ENCODE results near the gene TNS1.
A peak's percentile ranks its signal among the peaks of the same experiment; 100 is the strongest.

The TNS1 gene

GRCh38 chr2:217802876-217803652, 199.7 kb downstream of the TNS1 start:
- no peak for DNase-seq

GRCh38 chr2:217802266-217802665, 200.5 kb downstream of the TNS1 start:
- no peak for DNase-seq

DNA sequence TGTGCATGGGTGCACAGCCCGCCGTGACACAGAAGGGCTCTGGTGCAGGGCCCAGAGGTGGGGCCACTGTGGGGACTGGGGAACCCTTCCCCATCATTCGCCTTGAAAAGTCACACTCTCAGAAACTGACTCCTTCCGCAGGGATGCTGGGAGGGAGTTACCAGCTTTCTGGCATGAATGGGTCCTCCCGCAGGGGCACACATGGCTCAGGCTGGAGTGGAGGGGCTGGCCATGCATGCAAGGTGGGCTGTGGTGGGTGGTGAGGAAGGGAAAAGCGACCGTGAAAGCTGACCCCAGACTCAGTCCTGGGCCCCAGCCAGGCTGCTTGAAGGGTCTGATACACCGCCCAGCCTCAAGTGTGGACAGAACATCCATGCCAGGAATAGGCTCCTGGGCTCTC, 201.1 kb downstream of the TNS1 start:
- DNase-seq: no peak

DNA sequence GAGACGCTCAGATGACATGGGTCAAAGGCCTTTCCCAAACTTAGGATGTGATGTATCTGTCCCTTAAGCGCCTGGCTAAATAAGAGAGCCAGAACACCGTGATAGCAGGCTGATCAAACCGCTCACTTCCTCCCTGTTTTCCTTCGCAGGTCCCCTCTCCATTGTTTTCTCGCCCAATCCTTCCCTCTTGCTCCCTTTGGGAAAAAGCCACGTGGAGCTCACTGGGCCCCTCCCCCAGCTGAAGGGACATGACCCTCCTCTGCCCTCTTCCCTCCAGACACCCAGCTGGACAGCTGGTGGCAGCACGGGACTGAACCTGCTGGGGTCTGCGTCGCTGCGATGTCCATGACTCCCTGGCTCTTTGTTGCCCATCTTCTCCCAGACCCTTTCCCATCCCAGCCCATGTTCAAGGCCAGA, 201.7 kb downstream of the TNS1 start:
- no peak for DNase-seq

DNA sequence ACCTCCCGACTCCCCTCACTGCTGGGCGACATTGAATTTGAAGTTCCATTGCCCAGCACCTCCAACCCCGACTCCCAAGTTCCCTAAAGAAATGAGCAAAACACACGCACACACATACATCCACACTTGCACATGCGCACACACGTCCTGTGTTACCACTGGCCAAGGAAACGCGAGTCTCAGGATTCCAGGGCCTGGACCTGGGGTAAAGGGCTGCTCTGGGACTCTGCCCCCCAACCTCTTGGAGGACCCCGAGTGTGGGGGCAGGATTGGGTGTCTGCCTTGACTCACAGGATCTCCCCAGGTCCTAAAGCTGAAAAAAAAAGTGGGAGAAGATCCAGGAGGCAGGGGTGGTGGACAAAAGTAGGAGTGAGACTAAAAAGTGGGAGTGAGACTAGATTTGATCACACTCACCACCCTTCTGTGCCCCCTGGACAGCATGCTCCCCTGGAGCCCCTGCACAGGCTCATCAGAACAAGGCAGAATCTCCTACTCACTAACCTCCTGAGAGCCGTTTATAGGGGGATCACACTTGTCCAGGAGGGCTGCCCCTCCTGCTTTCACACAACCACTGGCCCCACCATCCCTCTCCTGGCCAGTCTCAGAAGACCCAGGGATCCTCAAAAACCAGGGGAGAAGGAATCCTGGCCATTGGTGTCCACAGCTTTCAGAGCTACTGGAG, 202.2 kb downstream of the TNS1 start:
- DNase-seq: no peak

GRCh38 chr2:217799563-217800432, 203.0 kb downstream of the TNS1 start:
- DNase-seq: no peak

DNA sequence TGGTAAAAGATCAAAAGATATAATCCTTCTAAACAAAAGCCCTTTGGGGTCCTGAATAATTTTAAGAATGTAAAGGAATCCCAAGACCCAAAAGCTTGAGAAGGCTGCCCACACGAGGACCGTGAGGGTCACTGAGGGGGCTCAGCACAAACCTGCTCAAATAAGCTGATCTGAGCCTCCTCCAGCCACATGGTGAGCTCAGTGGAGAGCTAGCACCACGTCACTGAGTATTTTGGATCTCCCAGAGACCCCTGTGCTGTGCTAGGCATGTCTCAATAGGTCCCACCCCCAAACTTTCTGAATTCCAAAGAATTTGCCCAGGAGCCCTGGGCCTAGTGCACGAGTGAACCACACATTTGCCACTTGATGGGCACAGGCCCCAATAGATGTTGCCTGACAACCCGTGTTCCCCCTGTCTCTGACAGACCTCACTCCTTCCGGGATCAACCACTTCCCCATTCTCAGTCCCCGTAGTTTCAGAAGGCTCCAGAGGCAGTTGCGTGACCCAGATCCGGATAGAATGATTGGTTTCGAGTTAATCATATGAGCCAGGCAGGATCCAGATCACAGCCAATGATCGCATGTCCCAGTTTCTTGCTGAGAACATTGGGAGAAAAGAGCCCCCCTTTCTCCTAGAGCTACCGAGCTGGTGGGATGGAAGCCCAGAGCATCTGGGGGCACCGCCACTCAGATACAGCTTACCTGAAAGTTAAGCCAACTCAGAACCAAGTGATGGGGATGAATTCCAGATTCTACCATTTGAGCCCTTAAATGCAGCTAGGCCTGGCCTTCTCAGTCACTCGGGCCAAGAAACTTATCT, 203.8 kb downstream of the TNS1 start:
- DNase-seq: no peak

GRCh38 chr2:217798191-217798590, 204.6 kb downstream of the TNS1 start:
- no peak for DNase-seq

DNA sequence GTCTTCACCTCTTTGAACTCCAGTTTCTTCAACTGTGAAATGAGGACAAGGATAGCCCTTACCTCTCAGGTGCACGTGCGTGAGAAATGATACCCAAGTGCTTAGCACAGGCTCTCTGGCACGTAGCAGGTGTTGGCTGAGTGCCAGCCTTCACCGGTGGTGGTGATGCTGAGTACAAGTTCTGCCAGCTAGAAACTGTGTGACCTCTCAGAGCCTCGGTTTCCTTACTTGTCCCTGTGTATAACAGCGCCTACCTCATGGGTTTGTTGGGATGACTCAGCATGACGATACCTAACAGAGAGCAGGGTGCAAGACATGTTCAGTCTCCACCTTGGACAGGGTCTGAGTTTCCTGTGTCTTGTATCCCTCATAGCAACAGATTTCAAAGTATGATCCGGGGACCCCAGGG, 205.1 kb downstream of the TNS1 start:
- no peak for DNase-seq

- no peak for DNase-seq
Measured at GRCh38 chr2:217797165-217797564, 205.6 kb downstream of the TNS1 start.

GRCh38 chr2:217795706-217796465, 206.9 kb downstream of the TNS1 start:
- DNase-seq: no peak

GRCh38 chr2:217795067-217795466, 207.7 kb downstream of the TNS1 start:
- DNase-seq: no peak

- no peak for DNase-seq
Measured at GRCh38 chr2:217794133-217794986, 208.4 kb downstream of the TNS1 start.

DNA sequence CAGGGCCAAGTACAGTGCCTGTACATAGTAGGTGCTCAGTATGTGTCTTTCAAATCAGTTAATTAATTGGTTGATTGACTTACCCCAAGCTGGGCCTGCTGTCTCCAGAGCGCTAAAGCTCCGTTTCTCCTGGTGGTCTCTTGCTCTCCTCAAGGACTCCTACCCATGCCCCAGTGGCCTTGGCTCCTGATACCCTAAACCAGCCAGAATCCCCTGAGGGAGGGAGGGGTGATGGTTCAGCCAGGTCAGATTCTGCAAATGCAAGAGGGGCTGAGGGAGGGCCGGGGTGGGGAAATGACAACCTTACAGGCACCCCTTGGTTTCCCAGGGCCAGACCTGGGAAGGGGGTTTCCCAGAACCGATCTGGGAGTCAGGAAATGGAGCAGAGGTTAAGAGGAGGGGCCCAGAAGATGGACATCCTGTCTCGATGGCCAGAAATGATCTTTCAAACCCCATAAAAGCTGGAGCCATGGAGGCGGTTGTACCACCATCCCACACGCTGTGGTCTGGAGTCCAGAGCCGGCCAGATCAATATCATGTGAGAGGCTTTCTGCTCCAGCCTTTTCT, 209.1 kb downstream of the TNS1 start:
- DNase-seq: no peak

- no peak for DNase-seq
Measured at GRCh38 chr2:217792626-217793527, 209.9 kb downstream of the TNS1 start.

DNA sequence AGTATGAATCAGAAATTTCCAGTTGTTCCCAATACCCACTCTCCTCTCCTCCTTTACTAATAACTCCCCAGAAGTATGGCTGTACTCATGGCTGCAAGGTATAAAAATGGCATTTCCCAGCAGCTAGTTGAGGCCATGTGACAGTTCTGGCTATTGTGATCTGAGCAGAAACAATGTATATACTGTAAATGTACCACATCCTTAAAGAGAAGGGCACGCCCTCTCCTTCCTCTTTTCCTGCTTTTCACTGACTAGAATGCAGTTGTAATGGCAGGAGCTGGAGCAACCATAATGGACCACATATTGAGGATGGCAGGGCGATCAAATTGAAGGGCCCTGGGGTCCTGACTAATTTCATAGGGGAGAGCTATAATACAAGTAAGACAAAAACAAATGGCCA, 211.2 kb downstream of the TNS1 start:
- DNase-seq: no peak

DNA sequence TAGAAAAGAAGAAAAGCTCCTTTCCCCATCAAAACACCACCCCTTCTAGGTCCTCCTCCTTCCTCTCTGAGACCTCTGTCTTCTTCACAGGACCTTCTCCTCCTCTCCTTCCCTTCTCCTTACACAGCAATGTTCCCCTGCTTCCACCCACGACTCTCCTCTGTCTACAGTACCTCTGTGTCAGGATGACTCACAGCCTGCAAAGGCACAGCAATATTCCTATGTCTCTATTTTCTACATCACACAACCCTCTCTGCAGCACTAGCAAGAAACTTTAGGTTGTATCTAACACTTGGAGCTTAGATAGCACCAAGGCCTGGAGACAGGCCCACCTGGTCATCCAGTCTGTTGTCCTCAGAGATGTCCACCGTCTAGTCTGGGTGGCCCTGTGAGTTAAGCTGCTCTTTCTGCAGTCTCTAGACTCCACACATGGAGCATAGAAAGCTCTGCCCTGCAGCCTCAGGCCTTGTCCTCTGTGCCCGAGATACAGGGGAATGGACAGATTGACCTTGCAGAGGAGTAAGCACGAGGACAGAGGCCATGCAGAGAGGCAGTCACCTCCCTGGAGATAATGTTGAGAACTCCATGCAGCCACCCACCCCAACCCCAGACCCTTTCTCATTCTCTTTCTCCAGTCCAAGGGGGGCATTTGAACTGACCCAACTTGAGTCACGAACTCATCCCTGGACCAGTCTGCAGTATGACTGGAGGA, 212.0 kb downstream of the TNS1 start:
- DNase-seq: no peak

DNA sequence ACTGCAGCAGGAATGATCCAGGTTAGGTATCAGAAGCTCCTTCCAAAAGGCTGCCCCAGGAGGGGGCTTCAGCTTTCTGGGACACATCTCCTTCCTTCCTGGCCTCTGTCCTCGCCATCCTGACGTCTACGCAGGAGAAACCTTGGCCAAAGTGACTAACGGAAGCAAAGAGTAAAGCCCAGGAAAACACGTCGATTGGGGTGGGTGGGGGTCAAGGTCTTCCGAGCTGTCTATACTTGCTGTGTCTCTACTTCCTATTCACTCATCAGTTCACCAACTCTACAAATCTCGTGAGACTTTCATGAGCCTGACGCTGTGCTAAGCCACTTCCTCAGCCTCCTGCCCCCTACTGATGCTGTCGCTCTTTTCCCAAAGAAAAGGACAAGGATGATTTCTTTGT, 212.6 kb downstream of the TNS1 start:
- no peak for DNase-seq

GRCh38 chr2:217789736-217790181, 213.0 kb downstream of the TNS1 start:
- peak; percentile 23 for DNase-seq

Data from NCI-H187 treated with DMSO at 0.1 percent for 48 hours (cell line).